ENCODE data around the gene MZF1. TPM values are rescaled to one million over a fixed set of nuclear protein-coding genes. Genes with fewer than 3 reads are reported as not detected.

MZF1 gene
- total and polyA plus RNA-seq, 8 donors: 9.8 to 70.2 (median 12.6) TPM

DNA sequence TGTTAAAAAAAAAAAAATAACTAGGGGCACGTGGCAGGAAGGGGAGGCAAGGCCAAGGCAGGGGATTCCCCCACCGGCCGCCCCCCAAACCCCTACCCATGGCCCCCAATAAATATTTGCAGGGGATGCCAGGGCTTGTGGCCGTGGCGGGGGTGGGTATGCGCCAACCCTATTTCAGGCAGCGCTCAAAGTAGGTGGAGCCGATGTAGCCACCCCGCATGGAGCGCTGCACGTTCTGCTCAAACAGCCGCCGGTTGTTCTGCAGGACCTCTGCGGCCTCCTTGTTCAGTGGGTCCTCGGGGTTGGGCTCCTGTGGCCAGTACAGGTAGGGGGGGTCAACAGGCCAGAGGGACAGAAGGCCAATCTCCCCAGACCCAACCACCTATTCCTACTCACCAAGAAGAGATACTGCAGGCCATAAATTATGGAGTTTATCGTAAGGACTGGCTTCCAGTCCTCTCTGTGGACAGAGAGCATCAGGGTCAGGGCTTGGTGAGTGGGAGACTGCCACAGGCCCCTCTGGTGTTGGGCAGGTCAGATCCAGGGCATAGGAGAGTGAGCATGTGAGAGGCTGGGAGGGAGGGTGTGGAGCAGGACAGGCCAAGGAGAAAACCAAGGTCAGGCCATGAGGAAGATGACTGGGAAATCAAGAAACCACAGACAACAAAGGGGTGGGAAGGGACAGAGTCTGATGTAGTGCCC, 17.1 kb downstream of the MZF1 start:
- H3K4me1 ChIP-seq: peaks cover 11 to 28% (median 13%) of the 10 kb centered on the region in 3 donors
- no peak for ATAC-seq
- WGBS, 2 donors: 78 to 83% methylated on average over 16 of the region's 16 CpGs
- no peak for FAIRE-seq
- TF ChIP-seq, protein P1, sequence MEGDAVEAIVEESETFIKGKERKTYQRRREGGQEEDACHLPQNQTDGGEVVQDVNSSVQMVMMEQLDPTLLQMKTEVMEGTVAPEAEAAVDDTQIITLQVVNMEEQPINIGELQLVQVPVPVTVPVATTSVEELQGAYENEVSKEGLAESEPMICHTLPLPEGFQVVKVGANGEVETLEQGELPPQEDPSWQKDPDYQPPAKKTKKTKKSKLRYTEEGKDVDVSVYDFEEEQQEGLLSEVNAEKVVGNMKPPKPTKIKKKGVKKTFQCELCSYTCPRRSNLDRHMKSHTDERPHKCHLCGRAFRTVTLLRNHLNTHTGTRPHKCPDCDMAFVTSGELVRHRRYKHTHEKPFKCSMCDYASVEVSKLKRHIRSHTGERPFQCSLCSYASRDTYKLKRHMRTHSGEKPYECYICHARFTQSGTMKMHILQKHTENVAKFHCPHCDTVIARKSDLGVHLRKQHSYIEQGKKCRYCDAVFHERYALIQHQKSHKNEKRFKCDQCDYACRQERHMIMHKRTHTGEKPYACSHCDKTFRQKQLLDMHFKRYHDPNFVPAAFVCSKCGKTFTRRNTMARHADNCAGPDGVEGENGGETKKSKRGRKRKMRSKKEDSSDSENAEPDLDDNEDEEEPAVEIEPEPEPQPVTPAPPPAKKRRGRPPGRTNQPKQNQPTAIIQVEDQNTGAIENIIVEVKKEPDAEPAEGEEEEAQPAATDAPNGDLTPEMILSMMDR (IDR thresholded peaks at IDR 0.05): no peak
- H3K27me3 ChIP-seq: no peaks in the 10 kb centered on the region
- H3K36me3 ChIP-seq: peaks cover 0 to 20% (median 0%) of the 10 kb centered on the region in 3 donors
- no peaks in the 10 kb centered on the region for H3K9me3 ChIP-seq
- no peak overlapping the region for H3K4me3 ChIP-seq
- DNase-seq: peak in 4 of 6 donors; percentile 38 to 67 (median 48)
- intact Hi-C loops (cut with DNase I): no loop called here
- no peak overlapping the region for H3K27ac ChIP-seq

DNA sequence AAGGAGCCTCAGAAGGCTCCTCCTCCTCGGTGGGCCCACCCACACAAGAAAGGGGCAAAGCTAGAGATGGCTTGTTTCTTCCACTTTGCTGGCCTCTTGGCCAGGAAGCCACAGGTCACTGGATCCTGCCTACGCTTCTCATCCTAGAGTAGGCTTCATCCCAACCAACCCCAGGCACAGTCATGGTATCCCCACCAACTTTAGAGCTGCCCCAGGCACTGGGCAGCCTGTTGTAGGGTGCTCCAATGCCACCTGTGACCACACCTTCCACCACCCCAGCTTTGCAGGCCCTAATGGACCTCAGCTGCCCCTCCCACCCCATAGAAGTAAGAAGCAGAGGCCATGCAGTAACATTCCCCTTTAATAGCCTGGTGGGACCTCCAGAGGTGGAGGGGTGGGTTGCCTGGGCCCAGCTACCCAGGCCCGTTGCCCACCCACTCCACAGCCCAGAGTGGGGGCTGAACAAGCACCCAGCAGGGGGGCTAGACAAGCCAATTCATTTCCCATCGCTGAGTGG, 17.7 kb downstream of the MZF1 start:
- Histone ChIP-seq H3K36me3 (peaks cover under 1 to 27% (median 3%) of the 10 kb centered on the region in 3 donors), H3K27ac (peak overlapping the region; percentile 73 to 93 (median 87)), H3K4me1 (peaks cover 11 to 28% (median 13%) of the 10 kb centered on the region in 3 donors), H3K9me3 (no peaks in the 10 kb centered on the region), H3K27me3 (no peaks in the 10 kb centered on the region), H3K4me3 (peak overlapping the region; percentile 63 to 88 (median 72))
- no peak for ATAC-seq
- intact Hi-C loops (cut with DNase I): no loop called here
- FAIRE-seq: no peak
- TF ChIP-seq, protein P1 (IDR thresholded peaks at IDR 0.05): no peak
- 40 to 57% methylated on average over 4 of the region's 4 CpGs for WGBS, 2 donors
- peak in 3 of 6 donors; percentile 31 to 60 (median 46) for DNase-seq

DNA sequence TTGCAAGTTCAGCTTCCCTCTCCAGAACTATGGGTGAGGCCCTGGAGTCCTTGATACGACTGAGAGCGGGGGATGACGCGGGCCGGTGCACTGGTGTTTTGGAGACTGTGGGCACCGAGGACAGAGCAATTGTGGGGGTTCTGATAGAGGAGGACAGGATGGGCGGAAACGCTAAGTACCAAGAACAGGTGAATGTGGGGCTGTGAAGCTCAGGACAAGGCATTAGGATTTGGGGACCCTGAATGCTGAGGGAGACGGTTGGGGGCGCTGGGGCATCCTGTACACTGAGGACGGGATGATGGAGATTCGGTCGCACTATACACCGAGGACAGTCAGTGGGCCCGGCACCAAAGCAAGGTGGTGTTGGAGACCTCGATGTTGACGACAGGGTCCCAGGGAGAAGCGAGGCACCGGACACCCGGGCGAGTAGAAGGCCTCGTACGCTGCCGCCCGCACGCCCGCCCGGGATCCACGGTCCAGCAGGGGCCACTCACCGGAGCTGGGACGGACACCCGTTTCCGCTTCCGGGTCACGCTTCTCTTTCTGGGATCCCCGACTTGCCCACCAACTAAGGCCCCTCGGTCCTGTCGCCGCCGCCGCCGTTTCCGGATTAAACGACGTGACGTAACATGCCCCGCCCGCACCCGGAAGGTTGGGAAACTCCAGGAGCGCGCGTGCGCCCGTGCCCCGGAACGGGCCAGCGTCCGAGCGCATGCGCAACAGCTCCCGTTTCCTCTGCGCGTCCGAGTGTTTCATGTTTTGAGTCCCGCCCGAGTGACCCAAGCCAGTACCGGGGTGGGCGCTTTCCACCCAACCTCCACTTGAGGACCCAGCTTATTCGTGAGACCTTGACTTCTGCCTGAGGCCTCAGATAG, 18.4 kb downstream of the MZF1 start, which contains the start of gene CHMP2A:
Gene CHMP2A, minus strand, starts transcription at position 612 of the 875 bp plus-strand sequence. CDS start 893 bp downstream, outside the sequence.
- peaks cover 11 to 24% (median 13%) of the 10 kb centered on the region in 3 donors for H3K4me1 ChIP-seq
- 0 to 1% methylated on average over 59 to 69 of the region's 69 CpGs for WGBS, 2 donors
- DNase-seq (peak; percentile 96 to 100 (median 98)), ATAC-seq (peak; percentile 46 to 62 (median 58)), FAIRE-seq (no peak)
- H3K4me3 ChIP-seq: peak within 1 kb of the TSS; percentile 63 to 88 (median 72)
- no peaks in the 10 kb centered on the region for H3K27me3 ChIP-seq
- peaks cover 4 to 34% (median 6%) of the 10 kb centered on the region in 3 donors for H3K36me3 ChIP-seq
- TF ChIP-seq, protein P1 (IDR thresholded peaks at IDR 0.05): no peak
- no peaks in the 10 kb centered on the region for H3K9me3 ChIP-seq
- intact Hi-C loops (cut with DNase I): no loop called here
- peak within 1 kb of the TSS; percentile 73 to 93 (median 87) for H3K27ac ChIP-seq

DNA sequence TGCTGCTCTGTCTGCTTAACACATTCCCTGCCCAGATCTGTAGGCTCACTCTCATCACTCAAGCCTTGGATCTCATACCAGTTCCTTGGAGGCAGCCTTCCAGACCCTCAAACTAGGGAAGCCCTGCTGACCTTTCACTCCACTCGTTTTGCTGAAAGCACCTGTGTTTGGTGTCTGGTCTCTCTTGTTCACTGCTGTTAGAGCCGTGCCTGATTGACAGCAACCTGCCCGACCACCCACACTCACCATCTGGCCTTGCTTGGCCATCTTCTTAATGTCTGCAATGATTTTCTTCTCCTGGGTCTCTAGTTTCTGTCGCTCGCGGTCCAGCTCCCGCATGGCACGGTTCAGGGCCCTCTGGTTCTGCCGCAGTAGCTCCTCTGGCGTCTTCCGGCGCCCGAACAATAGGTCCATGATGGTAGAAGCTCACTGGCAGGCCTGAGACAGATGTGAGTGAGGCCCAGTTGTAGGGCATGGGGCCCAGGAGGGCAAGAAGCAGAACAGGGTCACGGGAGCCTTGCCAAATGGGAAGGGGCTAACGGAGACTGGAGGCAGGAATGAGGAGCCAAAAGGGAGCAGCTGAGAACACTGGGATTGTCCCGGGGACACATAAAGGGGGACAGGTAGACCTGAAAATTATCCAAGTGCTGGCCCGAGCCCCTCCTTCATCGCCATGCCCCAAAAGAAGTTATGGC, 19.2 kb downstream of the MZF1 start:
- intact Hi-C loops (cut with DNase I): no loop called here
- FAIRE-seq (no peak), ATAC-seq (no peak), DNase-seq (peak in 4 of 6 donors; percentile 32 to 67 (median 58))
- H3K36me3 ChIP-seq: peaks cover 10 to 42% (median 14%) of the 10 kb centered on the region in 3 donors
- H3K27ac ChIP-seq: peak overlapping the region; percentile 73 to 93 (median 87)
- peak overlapping the region; percentile 63 to 88 (median 72) for H3K4me3 ChIP-seq
- no peaks in the 10 kb centered on the region for H3K9me3 ChIP-seq
- TF ChIP-seq, protein P1 (IDR thresholded peaks at IDR 0.05): no peak
- H3K4me1 ChIP-seq: peaks cover 11 to 24% (median 13%) of the 10 kb centered on the region in 3 donors
- no peaks in the 10 kb centered on the region for H3K27me3 ChIP-seq
- 19 to 21% methylated on average over 18 of the region's 18 CpGs for WGBS, 2 donors
